HG03439 (cell line): ENCODE results near the gene SGSM2.

ENCODE experiments used
- ATAC-seq: cut with Tn5 transposase; IDR thresholded peaks from one replicate; pipeline ENCODE4 v1.9.1; 2021; ENCODE audit warnings: mild to moderate bottlenecking, moderate library complexity; ENCODE audit not compliant: unreplicated experiment

SGSM2 gene

GRCh38 chr17:2416010-2416734 is 78.9 kb downstream of the SGSM2 start:
- ATAC-seq: no peak

DNA sequence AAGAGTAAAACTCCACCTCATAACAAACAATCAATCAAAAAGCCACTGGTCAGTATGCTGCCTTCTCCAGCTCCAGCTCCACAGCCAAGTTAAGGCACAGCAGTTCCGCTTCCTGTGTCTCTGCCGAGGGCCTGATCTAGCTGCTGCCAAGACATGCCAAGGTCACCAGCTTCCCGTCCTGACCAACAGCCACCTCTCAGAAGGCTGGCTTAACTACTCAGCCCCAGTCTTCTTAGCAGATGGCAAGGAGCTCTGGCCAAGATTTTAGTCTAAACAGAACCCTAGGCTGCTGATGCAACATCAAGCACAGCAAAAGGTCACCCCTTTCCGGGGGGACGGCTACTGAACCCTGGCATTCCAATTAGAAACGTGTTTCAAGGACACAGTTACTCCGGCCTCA is 81.3 kb downstream of the SGSM2 start:
- no peak for ATAC-seq

- no peak for ATAC-seq
Observed at GRCh38 chr17:2419486-2419885, 82.2 kb downstream of the SGSM2 start.

DNA sequence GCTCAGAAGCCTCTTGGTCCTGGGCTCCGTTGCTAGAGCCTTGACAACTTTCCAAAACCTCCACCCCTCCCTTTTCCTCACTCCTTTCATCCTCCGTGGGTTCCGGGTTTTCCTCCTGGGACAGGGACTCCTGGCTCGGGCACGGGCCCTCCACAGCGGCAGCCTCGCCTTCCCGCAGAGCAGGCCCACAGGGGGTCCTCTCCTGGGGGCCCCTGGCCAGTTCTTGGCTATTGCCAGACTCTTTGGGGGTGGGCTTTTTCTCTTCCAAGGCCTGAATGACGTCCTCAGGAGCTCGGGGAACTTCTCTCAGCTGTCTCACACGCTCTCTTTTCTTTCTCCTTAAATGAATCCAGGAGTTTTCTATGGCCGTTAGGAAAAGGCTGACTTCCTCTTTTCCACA is 82.9 kb downstream of the SGSM2 start:
- no peak for ATAC-seq

- no peak for ATAC-seq
Observed at GRCh38 chr17:2421315-2422147, 84.2 kb downstream of the SGSM2 start.

- no peak for ATAC-seq
Observed at GRCh38 chr17:2423271-2423670, 86.0 kb downstream of the SGSM2 start.

DNA sequence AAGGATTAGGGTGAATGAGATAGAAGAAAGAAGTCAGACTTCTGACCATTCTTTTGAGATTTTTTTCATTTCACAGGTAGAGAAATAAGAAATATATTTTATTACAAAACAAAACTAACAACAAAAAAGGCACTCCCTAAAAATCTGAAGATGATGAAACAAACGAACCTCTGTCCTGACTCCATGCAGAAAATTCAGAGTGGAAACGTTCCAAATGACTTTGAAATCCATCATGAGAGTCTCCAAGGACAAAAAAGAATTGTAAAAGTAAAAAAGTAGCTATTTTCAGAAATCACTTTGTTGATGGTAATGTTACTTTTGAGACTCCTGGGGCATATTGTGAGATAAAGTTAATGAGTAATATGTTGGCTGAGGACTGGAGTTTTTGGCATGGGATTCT is 89.9 kb downstream of the SGSM2 start:
- ATAC-seq: no peak

GRCh38 chr17:2427910-2428309 is 90.6 kb downstream of the SGSM2 start:
- ATAC-seq: no peak
